ENCODE data around the gene KIAA1549. TPM values are rescaled to one million over a fixed set of nuclear protein-coding genes. Genes with fewer than 3 reads are reported as not detected.

The KIAA1549 gene
- total and polyA plus RNA-seq, 7 donors: 0.46 to 4.4 (median 1.4) TPM

DNA sequence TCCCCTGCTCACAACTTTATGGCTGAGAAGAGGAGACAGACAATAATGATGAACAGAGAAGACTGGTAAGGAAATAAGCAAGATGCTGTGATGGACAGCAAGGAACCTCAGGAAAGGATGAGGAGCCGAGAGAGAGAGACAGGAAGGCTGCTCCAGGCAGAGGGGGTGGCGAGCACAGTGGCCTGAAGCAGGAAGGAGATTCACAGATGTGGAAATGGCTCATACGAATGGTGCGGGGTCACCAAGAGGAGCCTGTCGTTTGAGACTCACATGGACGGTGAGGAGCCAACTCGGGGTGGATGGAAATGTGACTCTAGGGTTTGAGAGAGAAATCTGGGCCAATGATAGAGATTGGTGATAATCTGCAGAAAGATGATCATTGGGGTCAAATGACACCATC lies 43.7 kb downstream of the KIAA1549 start:
- TF ChIP-seq, protein P1, sequence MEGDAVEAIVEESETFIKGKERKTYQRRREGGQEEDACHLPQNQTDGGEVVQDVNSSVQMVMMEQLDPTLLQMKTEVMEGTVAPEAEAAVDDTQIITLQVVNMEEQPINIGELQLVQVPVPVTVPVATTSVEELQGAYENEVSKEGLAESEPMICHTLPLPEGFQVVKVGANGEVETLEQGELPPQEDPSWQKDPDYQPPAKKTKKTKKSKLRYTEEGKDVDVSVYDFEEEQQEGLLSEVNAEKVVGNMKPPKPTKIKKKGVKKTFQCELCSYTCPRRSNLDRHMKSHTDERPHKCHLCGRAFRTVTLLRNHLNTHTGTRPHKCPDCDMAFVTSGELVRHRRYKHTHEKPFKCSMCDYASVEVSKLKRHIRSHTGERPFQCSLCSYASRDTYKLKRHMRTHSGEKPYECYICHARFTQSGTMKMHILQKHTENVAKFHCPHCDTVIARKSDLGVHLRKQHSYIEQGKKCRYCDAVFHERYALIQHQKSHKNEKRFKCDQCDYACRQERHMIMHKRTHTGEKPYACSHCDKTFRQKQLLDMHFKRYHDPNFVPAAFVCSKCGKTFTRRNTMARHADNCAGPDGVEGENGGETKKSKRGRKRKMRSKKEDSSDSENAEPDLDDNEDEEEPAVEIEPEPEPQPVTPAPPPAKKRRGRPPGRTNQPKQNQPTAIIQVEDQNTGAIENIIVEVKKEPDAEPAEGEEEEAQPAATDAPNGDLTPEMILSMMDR (IDR thresholded peaks at IDR 0.05): no peak
- H3K27me3 ChIP-seq (ENCODE audit: insufficient read depth in 3 of 3, low read length in 2 of 3): no peaks in the 10 kb centered on the region
- no peak for ATAC-seq
- 82 to 91% (median 84%) methylated on average over 7 of the region's 7 CpGs for WGBS, 3 donors
- no peak overlapping the region for H3K27ac ChIP-seq
- no peaks in the 10 kb centered on the region for H3K9me3 ChIP-seq
- H3K36me3 ChIP-seq (ENCODE audit: insufficient read depth in 1 of 2, low read depth in 1 of 2): no peaks in the 10 kb centered on the region
- peaks cover 8% of the 10 kb centered on the region for H3K4me1 ChIP-seq
- H3K4me3 ChIP-seq: no peak overlapping the region
- intact Hi-C loops (cut with DNase I): no loop called here
- no peak for DNase-seq

DNA sequence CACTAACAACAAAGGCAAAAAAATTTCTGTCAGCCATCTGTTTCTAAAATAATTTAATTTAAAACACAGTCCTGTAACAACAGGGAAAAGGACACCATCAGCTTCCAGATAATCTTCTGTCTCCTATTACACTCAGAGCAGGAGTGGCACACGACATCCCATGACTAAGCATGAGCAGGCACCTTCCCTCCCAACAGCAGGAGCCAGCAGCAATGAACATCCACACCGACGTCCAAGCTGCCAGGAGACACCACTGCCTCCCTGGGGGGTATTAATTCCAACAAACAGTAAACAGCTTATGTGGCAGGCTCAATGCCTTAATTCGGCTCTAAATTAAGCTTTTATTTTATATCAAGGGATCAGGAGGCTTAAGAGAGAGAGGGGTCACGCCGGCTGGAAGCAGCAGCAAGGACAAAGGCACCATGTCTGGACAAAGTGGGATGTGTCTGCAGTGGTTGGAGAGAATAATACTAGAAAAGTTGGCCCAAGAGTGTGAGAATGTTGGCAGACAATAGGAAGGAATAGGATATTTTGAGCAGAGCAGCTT lies 45.7 kb downstream of the KIAA1549 start:
- peak in 1 of 2 donors; percentile 42 for DNase-seq
- Histone ChIP-seq H3K9me3 (no peaks in the 10 kb centered on the region), H3K36me3 (ENCODE audit: insufficient read depth in 1 of 2, low read depth in 1 of 2) (no peaks in the 10 kb centered on the region), H3K4me3 (no peak overlapping the region), H3K4me1 (peaks cover 8% of the 10 kb centered on the region), H3K27me3 (ENCODE audit: insufficient read depth in 3 of 3, low read length in 2 of 3) (no peaks in the 10 kb centered on the region), H3K27ac (peak overlapping the region; percentile 72)
- intact Hi-C loops (cut with DNase I): no loop called here
- ATAC-seq: peak; percentile 89 to 99 (median 96)
- WGBS, 3 donors: 7 to 9% (median 7%) methylated on average over 6 of the region's 6 CpGs
- TF ChIP-seq, protein P1 (IDR thresholded peaks at IDR 0.05): no peak

DNA sequence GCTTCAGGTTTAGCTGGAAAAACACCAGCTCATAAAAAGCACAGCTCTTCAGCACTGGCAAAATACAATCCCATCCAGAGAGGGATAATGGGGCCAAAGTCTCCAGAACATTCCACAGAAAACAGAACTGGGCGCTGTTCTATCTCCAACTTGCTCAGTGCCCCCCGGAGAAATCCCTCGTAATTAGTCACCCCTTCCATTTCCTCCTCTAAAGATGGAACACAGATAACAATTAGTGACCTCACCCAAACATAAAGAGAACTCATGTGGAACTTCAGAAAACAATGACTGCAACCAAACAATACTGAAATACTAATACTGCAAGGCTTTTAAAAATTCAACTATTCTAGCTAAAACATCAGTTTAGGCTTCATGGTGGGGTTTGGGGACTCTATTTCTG lies 46.3 kb downstream of the KIAA1549 start:
- no peak overlapping the region for H3K4me3 ChIP-seq
- peaks cover 8% of the 10 kb centered on the region for H3K4me1 ChIP-seq
- no peaks in the 10 kb centered on the region for H3K27me3 ChIP-seq (ENCODE audit: insufficient read depth in 3 of 3, low read length in 2 of 3)
- no peak for ATAC-seq
- H3K36me3 ChIP-seq (ENCODE audit: insufficient read depth in 1 of 2, low read depth in 1 of 2): no peaks in the 10 kb centered on the region
- no peak for DNase-seq
- H3K27ac ChIP-seq: no peak overlapping the region
- intact Hi-C loops (cut with DNase I): no loop called here
- TF ChIP-seq, protein P1 (IDR thresholded peaks at IDR 0.05): no peak
- H3K9me3 ChIP-seq: no peaks in the 10 kb centered on the region
- WGBS, 3 donors: 36 to 43% (median 37%) methylated on average over 3 of the region's 3 CpGs

DNA sequence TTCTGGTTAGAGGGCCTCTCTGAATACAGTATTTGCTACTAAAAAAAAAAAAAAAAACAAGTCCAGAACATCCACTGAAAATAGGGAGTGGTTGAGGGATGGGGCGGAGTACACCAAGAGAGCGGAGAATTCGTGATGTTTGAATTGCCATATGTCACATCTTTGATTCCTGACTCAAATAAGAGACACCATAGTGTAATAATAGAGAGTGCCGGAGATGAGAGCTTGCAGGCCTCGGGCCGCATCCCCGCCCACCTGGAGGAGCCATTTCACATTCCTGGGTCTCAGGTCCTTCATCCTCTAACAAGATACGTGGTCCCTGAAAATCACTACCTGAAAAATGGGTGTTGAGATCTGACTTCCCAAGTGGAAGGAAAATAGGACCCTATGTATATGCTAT lies 46.8 kb downstream of the KIAA1549 start:
- no peaks in the 10 kb centered on the region for H3K27me3 ChIP-seq (ENCODE audit: insufficient read depth in 3 of 3, low read length in 2 of 3)
- H3K4me1 ChIP-seq: peaks cover 8% of the 10 kb centered on the region
- intact Hi-C loops (cut with DNase I): no loop called here
- WGBS, 3 donors: 91 to 97% (median 95%) methylated on average over 8 of the region's 8 CpGs
- ATAC-seq (no peak), DNase-seq (no peak)
- TF ChIP-seq, protein P1 (IDR thresholded peaks at IDR 0.05): no peak
- H3K9me3 ChIP-seq: no peaks in the 10 kb centered on the region
- no peaks in the 10 kb centered on the region for H3K36me3 ChIP-seq (ENCODE audit: insufficient read depth in 1 of 2, low read depth in 1 of 2)
- H3K4me3 ChIP-seq: no peak overlapping the region
- no peak overlapping the region for H3K27ac ChIP-seq

DNA sequence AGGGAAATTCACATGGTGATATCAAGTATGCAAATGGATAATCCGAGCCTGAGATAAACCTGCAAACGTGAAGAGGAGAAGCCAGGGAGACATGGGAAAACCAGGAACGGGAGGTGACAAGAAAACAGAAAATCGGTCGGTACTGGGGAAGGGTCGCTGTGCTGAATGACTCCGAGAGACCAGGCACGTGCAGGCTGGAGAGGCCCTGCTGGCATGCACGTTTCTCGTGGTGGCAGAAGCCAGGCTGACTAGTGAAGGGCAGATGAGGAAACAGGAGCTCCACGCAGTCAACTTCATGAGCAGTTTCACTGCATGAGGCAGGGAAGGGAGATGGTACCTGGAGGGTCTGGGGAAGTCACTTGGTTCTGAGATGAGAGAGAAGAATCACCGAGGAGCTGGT lies 48.3 kb downstream of the KIAA1549 start:
- no peaks in the 10 kb centered on the region for H3K36me3 ChIP-seq (ENCODE audit: insufficient read depth in 1 of 2, low read depth in 1 of 2)
- DNase-seq: no peak
- WGBS, 3 donors: 94 to 95% (median 95%) methylated on average over 12 of the region's 12 CpGs
- no peak overlapping the region for H3K27ac ChIP-seq
- peaks cover 8% of the 10 kb centered on the region for H3K4me1 ChIP-seq
- no peak for ATAC-seq
- no peak overlapping the region for H3K4me3 ChIP-seq
- H3K9me3 ChIP-seq: no peaks in the 10 kb centered on the region
- intact Hi-C loops (cut with DNase I): no loop called here
- H3K27me3 ChIP-seq (ENCODE audit: insufficient read depth in 3 of 3, low read length in 2 of 3): no peaks in the 10 kb centered on the region
- TF ChIP-seq, protein P1 (IDR thresholded peaks at IDR 0.05): no peak

Measured in psoas muscle (tissue), 8 donors.